Tibial nerve (tissue), 4 donors: ENCODE measurements around the gene ANKRD1.
A peak's percentile ranks its signal among the peaks of the same experiment; 100 is the strongest.

Source experiments
- EP300 ChIP-seq, 2 donors: sonication (generic); formaldehyde crosslinking; IDR thresholded peaks; one replicate each; pipeline ENCODE4 v1.6.1; 2017; ENCODE audit warnings: antibody characterized with exemption in 2 of 2, mild to moderate bottlenecking in 1 of 2
- POLR2A ChIP-seq, 2 donors: fragments of 450-650 bp; IDR thresholded peaks; one replicate each; pipeline ENCODE4 v1.6.1; 2017; ENCODE audit warnings: antibody characterized with exemption in 2 of 2, mild to moderate bottlenecking in 2 of 2, moderate library complexity in 2 of 2
- TF ChIP-seq, protein P1 (sequence below), 5 experiments: fragments of 200-600 bp in 3 of 5; fragments of 450-650 bp in 2 of 5; sonication (generic) in 3 of 5; IDR thresholded peaks; one replicate each; pipeline ENCODE4 v1.5.1; 2016 to 2019; ENCODE audit warnings: antibody characterized with exemption in 5 of 5, mild to moderate bottlenecking in 3 of 5, moderate library complexity in 2 of 5

GRCh38 chr10:90911133-90912051 lies 9.5 kb downstream of the ANKRD1 start:
- TF ChIP-seq POLR2A (IDR thresholded peaks at IDR 0.05): no peak
- TF ChIP-seq, protein P1, sequence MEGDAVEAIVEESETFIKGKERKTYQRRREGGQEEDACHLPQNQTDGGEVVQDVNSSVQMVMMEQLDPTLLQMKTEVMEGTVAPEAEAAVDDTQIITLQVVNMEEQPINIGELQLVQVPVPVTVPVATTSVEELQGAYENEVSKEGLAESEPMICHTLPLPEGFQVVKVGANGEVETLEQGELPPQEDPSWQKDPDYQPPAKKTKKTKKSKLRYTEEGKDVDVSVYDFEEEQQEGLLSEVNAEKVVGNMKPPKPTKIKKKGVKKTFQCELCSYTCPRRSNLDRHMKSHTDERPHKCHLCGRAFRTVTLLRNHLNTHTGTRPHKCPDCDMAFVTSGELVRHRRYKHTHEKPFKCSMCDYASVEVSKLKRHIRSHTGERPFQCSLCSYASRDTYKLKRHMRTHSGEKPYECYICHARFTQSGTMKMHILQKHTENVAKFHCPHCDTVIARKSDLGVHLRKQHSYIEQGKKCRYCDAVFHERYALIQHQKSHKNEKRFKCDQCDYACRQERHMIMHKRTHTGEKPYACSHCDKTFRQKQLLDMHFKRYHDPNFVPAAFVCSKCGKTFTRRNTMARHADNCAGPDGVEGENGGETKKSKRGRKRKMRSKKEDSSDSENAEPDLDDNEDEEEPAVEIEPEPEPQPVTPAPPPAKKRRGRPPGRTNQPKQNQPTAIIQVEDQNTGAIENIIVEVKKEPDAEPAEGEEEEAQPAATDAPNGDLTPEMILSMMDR (IDR thresholded peaks at IDR 0.05): peak; percentile 67 to 80 (median 79)
- no peak for TF ChIP-seq EP300 (IDR thresholded peaks at IDR 0.05)
